Endothelial cell of umbilical vein (primary cell): Measurements from ENCODE around the gene ARHGAP22. TPM values are rescaled to one million over a fixed set of nuclear protein-coding genes. Genes with fewer than 3 reads are reported as not detected.

Experiments
- BruUV-seq: library from RNA; stranded (reverse); fragments of 400-500 nt; replicated peaks from 2 replicates; lab custom pipeline; 2021; lab: Mats Ljungman, UMichigan
- CTCF ChIA-PET: fragments of 300-600, 350-600 bp; sonication (Branson Sonifier 250); formaldehyde crosslinking; loops from one replicate; lab custom pipeline; 2021; ENCODE audit warnings: antibody characterized with exemption, inconsistent platforms; lab: Charles Lee
- POLR2A ChIA-PET: fragments of 300-600, 350-600 bp; sonication (Branson Sonifier 250); formaldehyde crosslinking; loops from one replicate; lab custom pipeline; 2021; ENCODE audit warnings: antibody characterized with exemption, inconsistent platforms; lab: Charles Lee
- DNase-seq: peaks from one replicate; pipeline ENCODE4 v3.0.0-alpha.2; 2011; ENCODE audit warnings: low read depth, low spot score
- FAIRE-seq: peaks from 2 replicates; lab custom pipeline; 2011; peaks lifted over from hg19 to GRCh38; lab: Jason Lieb, UNC
- H2AFZ ChIP-seq: 2 replicates; pipeline ENCODE4 v1.6.0; 2012; ENCODE audit warnings: low read depth, low read length, control low read depth, inconsistent platforms
- H3K27ac ChIP-seq: 2 replicates; pipeline ENCODE4 v1.5.1; 2011; ENCODE audit warnings: low read depth, mild to moderate bottlenecking, control low read depth, low read length, moderate library complexity; ENCODE audit not compliant: insufficient read depth
- H3K27me3 ChIP-seq, 2 experiments: 2 replicates each; pipeline versions ENCODE4 v1.6.0 to v1.6.1; 2011; ENCODE audit warnings: low read length in 2 of 2, mixed read lengths in 1 of 2; ENCODE audit not compliant: control insufficient read depth in 2 of 2, insufficient read depth in 2 of 2
- H3K36me3 ChIP-seq, 2 experiments: 2 replicates in 1 of 2; 3 replicates in 1 of 2; pipeline ENCODE4 v1.5.1; 2011; ENCODE audit warnings: low read length in 2 of 2, mild to moderate bottlenecking in 1 of 2, moderate library complexity in 1 of 2; ENCODE audit not compliant: control insufficient read depth in 2 of 2, insufficient read depth in 2 of 2; ENCODE audit errors: extremely low read depth in 1 of 2
- H3K4me1 ChIP-seq: 3 replicates; pipeline ENCODE4 v1.5.1; 2011; ENCODE audit warnings: mild to moderate bottlenecking, low read length; ENCODE audit not compliant: control insufficient read depth, insufficient read depth; ENCODE audit errors: extremely low read depth
- H3K4me2 ChIP-seq: 2 replicates; pipeline ENCODE4 v1.6.1; 2011; ENCODE audit warnings: low read length, control low read depth, mixed read lengths; ENCODE audit not compliant: insufficient read depth
- H3K4me3 ChIP-seq, 3 experiments: fragments of 200-600 bp in 1 of 3; sonication (generic), shearing (Covaris generic) in 1 of 3; replicated peaks in 1 of 3; 2 replicates each; pipeline ENCODE4 v1.5.1; 2011 to 2016; ENCODE audit warnings: control low read depth in 3 of 3, low read length in 3 of 3, mild to moderate bottlenecking in 2 of 3, inconsistent platforms in 1 of 3, low read depth in 1 of 3, moderate library complexity in 1 of 3; ENCODE audit not compliant: insufficient read depth in 1 of 3
- H3K79me2 ChIP-seq: 2 replicates; pipeline ENCODE4 v1.6.0; 2012; ENCODE audit warnings: low read length, inconsistent platforms; ENCODE audit not compliant: control insufficient read depth, insufficient read depth
- H3K9ac ChIP-seq: replicated peaks from 2 replicates; pipeline ENCODE3; 2011; ENCODE audit warnings: low read length, control low read depth; ENCODE audit not compliant: insufficient read depth; ENCODE audit errors: extremely low read depth
- H3K9me1 ChIP-seq: replicated peaks from 3 replicates; pipeline ENCODE4 v1.6.0; 2011; ENCODE audit warnings: mild to moderate bottlenecking, low read length; ENCODE audit not compliant: control insufficient read depth, insufficient read depth; ENCODE audit errors: extremely low read depth
- H3K9me3 ChIP-seq: replicated peaks from 2 replicates; pipeline ENCODE4 v1.5.1; 2012; ENCODE audit warnings: low read length, inconsistent platforms; ENCODE audit not compliant: control insufficient read depth, insufficient read depth
- H4K20me1 ChIP-seq: replicated peaks from 2 replicates; pipeline ENCODE3; 2011; ENCODE audit warnings: mild to moderate bottlenecking, low read length; ENCODE audit not compliant: control insufficient read depth, insufficient read depth; ENCODE audit errors: extremely low read depth
- EZH2 ChIP-seq: IDR thresholded peaks from 2 replicates; pipeline ENCODE4 v1.6.1; 2012; ENCODE audit warnings: borderline replicate concordance, low read depth, mild to moderate bottlenecking, moderate library complexity, low read length, inconsistent platforms; ENCODE audit not compliant: severe bottlenecking
- FOS ChIP-seq: IDR thresholded peaks from 2 replicates; pipeline ENCODE4 v1.6.1; 2011; ENCODE audit warnings: mild to moderate bottlenecking, low read length, moderate library complexity, borderline replicate concordance; ENCODE audit not compliant: insufficient read depth
- GATA2 ChIP-seq: IDR thresholded peaks from 2 replicates; pipeline ENCODE4 v1.7.0; 2011; ENCODE audit warnings: low read depth, mild to moderate bottlenecking, moderate library complexity, mixed read lengths, low read length; ENCODE audit not compliant: insufficient read length, insufficient read depth
- JUN ChIP-seq: IDR thresholded peaks from 2 replicates; pipeline ENCODE4 v1.6.1; 2011; ENCODE audit warnings: borderline replicate concordance, low read depth; ENCODE audit not compliant: insufficient read length, insufficient read depth
- MYC ChIP-seq: IDR thresholded peaks from one replicate; pipeline ENCODE4 v1.6.1; 2011; ENCODE audit warnings: mild to moderate bottlenecking, low read depth, low read length
- POLR2A ChIP-seq: IDR thresholded peaks from 2 replicates; pipeline ENCODE4 v1.6.1; 2012; ENCODE audit warnings: low read depth, mild to moderate bottlenecking, control low read depth, low read length
- POLR2AphosphoS5 ChIP-seq: IDR thresholded peaks from 2 replicates; pipeline ENCODE4 v1.6.1; 2012; ENCODE audit warnings: low read depth, mild to moderate bottlenecking, control low read depth, low read length, moderate library complexity; ENCODE audit not compliant: insufficient read depth
- dilution Hi-C: fragments of 300-500 bp; cut with MboI; formaldehyde crosslinking; loops from one replicate; pipeline ENCODE4 v1.15.0; 2019; ENCODE audit warnings: low sequenced_read_pairs; ENCODE audit not compliant: extremely low pct_ligation_motif_present
- intact Hi-C: fragments of 100-400 bp; cut with micrococcal nuclease; formaldehyde crosslinking; loops from one replicate; pipeline ENCODE4 v1.10.0; 2022
- polyA plus RNA-seq, 4 experiments: library from polyadenylated mRNA; depleted of rRNA in 3 of 4; stranded (reverse) in 3 of 4; unstranded in 1 of 4; fragments of >200 nt; gene quantifications; 2 replicates each; pipeline versions ENCODE4 v1.2.1 to v1.2.3, GENCODE V29; 2011 to 2012; ENCODE audit warnings: missing spikeins in 1 of 4
- total RNA-seq: library from RNA; stranded (reverse); gene quantifications from 2 replicates; pipeline ENCODE4 v1.2.3, GENCODE V29; 2021
- TF ChIP-seq, protein P1 (sequence below): IDR thresholded peaks from 2 replicates; pipeline ENCODE4 v1.6.1; 2011; ENCODE audit not compliant: insufficient read depth, insufficient read length
- TF ChIP-seq, protein P2 (sequence below), 2 donors: IDR thresholded peaks; 1 replicate in 1 of 2; 2 replicates in 1 of 2; pipeline ENCODE4 v1.5.1; 2011; ENCODE audit warnings: low read length in 2 of 2, mild to moderate bottlenecking in 2 of 2, moderate library complexity in 2 of 2, control low read depth in 1 of 2, inconsistent platforms in 1 of 2, low read depth in 1 of 2; ENCODE audit not compliant: insufficient read depth in 1 of 2; ENCODE audit errors: extremely low read depth in 1 of 2

ARHGAP22 gene
- total and polyA plus RNA-seq, 2 donors (not counting 3 experiments of a cell fraction or from before 2014, with no cell fraction given) = 8.6 to 50.3 TPM

DNA sequence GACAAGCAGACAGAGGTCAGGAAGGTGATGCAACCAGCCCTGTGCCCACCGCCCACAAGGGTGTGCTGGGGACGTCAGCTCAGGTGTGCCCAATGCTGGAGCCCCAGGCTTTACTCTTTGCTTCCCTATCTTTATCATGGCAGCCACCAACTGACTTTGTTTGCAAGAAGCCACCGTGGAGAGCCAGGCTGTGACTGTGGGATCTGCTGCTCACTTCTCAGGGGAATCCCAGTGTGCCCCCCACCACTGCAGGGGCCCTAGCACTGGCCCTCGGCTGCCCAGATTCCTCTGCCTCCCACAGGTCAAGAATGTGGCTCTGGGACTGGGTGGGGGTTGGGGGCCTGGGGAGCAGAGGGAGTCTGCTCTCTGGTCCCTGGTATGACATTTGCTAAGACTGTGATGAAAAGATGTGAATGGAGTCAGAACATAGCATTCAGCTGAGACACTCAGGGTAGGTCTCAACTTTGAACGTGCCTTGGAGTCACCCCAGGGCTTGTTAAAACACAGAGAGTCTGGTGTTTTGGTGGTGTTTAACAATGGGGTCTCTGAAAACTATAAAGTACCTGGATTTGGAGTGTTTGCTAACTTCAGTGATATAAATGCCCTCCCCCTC is 47.3 kb downstream of the ARHGAP22 start:
- Histone ChIP-seq H3K79me2 (peaks cover 23% of the 10 kb centered on the region), H3K4me2 (no peak overlapping the region), H3K36me3 (peaks cover 3 to 12% of the 10 kb centered on the region in 2 experiments), H4K20me1 (no peaks in the 10 kb centered on the region), H2AFZ (no peak overlapping the region), H3K4me3 (no peak overlapping the region), H3K9ac (no peak overlapping the region), H3K27me3 (no peaks in the 10 kb centered on the region), H3K9me3 (no peaks in the 10 kb centered on the region), H3K9me1 (no peaks in the 10 kb centered on the region), H3K27ac (no peak overlapping the region), H3K4me1 (peaks cover 3% of the 10 kb centered on the region)
- dilution Hi-C loops = no loop called here
- ChIA-PET POLR2A (no interaction called here), CTCF (interaction anchor here (0.7 to 16.9 kb wide), 2 partner anchors 49 to 99 kb away, joined by 3 to 445 read pairs; no protein-coding TSS in a partner anchor)
- DNase-seq (no peak), FAIRE-seq (no peak)
- intact Hi-C loops = loop anchor here (10.0 kb wide), 1 partner anchor 957 kb away; no protein-coding TSS in a partner anchor
- no TSS peak for BruUV-seq
- no peak for TF ChIP-seq FOS
- TF ChIP-seq, protein P1, sequence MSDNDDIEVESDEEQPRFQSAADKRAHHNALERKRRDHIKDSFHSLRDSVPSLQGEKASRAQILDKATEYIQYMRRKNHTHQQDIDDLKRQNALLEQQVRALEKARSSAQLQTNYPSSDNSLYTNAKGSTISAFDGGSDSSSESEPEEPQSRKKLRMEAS = no peak
- no peak for TF ChIP-seq POLR2AphosphoS5
- TF ChIP-seq MYC = no peak
- no peak for TF ChIP-seq EZH2
- TF ChIP-seq POLR2A = no peak
- TF ChIP-seq GATA2 = no peak
- TF ChIP-seq, protein P2, sequence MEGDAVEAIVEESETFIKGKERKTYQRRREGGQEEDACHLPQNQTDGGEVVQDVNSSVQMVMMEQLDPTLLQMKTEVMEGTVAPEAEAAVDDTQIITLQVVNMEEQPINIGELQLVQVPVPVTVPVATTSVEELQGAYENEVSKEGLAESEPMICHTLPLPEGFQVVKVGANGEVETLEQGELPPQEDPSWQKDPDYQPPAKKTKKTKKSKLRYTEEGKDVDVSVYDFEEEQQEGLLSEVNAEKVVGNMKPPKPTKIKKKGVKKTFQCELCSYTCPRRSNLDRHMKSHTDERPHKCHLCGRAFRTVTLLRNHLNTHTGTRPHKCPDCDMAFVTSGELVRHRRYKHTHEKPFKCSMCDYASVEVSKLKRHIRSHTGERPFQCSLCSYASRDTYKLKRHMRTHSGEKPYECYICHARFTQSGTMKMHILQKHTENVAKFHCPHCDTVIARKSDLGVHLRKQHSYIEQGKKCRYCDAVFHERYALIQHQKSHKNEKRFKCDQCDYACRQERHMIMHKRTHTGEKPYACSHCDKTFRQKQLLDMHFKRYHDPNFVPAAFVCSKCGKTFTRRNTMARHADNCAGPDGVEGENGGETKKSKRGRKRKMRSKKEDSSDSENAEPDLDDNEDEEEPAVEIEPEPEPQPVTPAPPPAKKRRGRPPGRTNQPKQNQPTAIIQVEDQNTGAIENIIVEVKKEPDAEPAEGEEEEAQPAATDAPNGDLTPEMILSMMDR (IDR thresholded peaks at IDR 0.05; ENCODE audit: extremely low read depth in 1 of 2, insufficient read depth in 1 of 2, low read depth in 1 of 2, low read length in 2 of 2) = no peak
- TF ChIP-seq JUN = no peak
